Frontal cortex (tissue), 4 donors: ENCODE data around the gene ABITRAM. TPM values are rescaled to one million over a fixed set of nuclear protein-coding genes. Genes with fewer than 3 reads are reported as not detected.
"Not testable (repeated sequence)": the region's sequence is repeated elsewhere in the genome, so short reads cannot be mapped to it uniquely, and the experiment has no call there.

ENCODE experiments used
- DNase-seq, 2 donors: peaks; one replicate each; pipeline ENCODE4 v3.0.0; 2012; ENCODE audit warnings: low spot score in 2 of 2
- FAIRE-seq: peaks from 2 replicates; lab custom pipeline; 2012; peaks lifted over from hg19 to GRCh38; lab: Jason Lieb, UNC
- total RNA-seq: library from RNA; depleted of rRNA; stranded (reverse); fragments of >200 nt; gene quantifications from one replicate; pipeline ENCODE4 v1.2.3, GENCODE V29; 2014
- donor health status: control.
- donor health status: control.
- donor health status: control.

ABITRAM gene
- 6.5 TPM for total RNA-seq

GRCh38 chr9:108934323-108934893, at the start of gene ABITRAM:
ABITRAM (plus strand) TSS chr9:108934400; CDS start chr9:108934487, 87 bp downstream.
- DNase-seq (peak; percentile 83 to 84), FAIRE-seq (no peak)

- FAIRE-seq, result no peak
- no peak for DNase-seq
Observed at GRCh38 chr9:108884701-108885100, 49.5 kb upstream of the ABITRAM start.

GRCh38 chr9:108885643-108886348, 48.4 kb upstream of the ABITRAM start:
- DNase-seq (no peak), FAIRE-seq (no peak)

- DNase-seq, FAIRE-seq: not testable (repeated sequence)
Observed at GRCh38 chr9:108886594-108887271, 47.5 kb upstream of the ABITRAM start.

- DNase-seq, result peak in 1 of 2 donors; percentile 26
- FAIRE-seq, result no peak
Observed at GRCh38 chr9:108889649-108890067, 44.5 kb upstream of the ABITRAM start.

- DNase-seq, result no peak
- no peak for FAIRE-seq
Observed at GRCh38 chr9:108894225-108894997, 39.8 kb upstream of the ABITRAM start.

GRCh38 chr9:108897324-108898096, 36.7 kb upstream of the ABITRAM start:
- no peak for DNase-seq
- FAIRE-seq, result no peak

GRCh38 chr9:108899023-108899695, 35.0 kb upstream of the ABITRAM start:
- FAIRE-seq, DNase-seq: not testable (repeated sequence)

- no peak for DNase-seq
- no peak for FAIRE-seq
Observed at GRCh38 chr9:108900176-108900575, 34.0 kb upstream of the ABITRAM start.

- FAIRE-seq (no peak), DNase-seq (no peak)
Observed at GRCh38 chr9:108903420-108904103, 30.6 kb upstream of the ABITRAM start.

- DNase-seq (no peak), FAIRE-seq (no peak)
Observed at GRCh38 chr9:108904161-108904560, 30.0 kb upstream of the ABITRAM start.

- DNase-seq, result no peak
- FAIRE-seq, result no peak
Observed at GRCh38 chr9:108905494-108905893, 28.7 kb upstream of the ABITRAM start.

- no peak for DNase-seq
- FAIRE-seq, result no peak
Observed at GRCh38 chr9:108910402-108910801, 23.8 kb upstream of the ABITRAM start.

- no peak for DNase-seq
- FAIRE-seq, result no peak
Observed at GRCh38 chr9:108910914-108911313, 23.3 kb upstream of the ABITRAM start.

- FAIRE-seq (no peak), DNase-seq (no peak)
Observed at GRCh38 chr9:108911820-108912219, 22.4 kb upstream of the ABITRAM start.

- DNase-seq, result no peak
- no peak for FAIRE-seq
Observed at GRCh38 chr9:108913391-108913790, 20.8 kb upstream of the ABITRAM start.

- FAIRE-seq, result no peak
Observed at GRCh38 chr9:108919517-108919916, 14.7 kb upstream of the ABITRAM start.

GRCh38 chr9:108920401-108920800, 13.8 kb upstream of the ABITRAM start:
- DNase-seq, FAIRE-seq: not testable (repeated sequence)

More at GRCh38 chr9:108919517-108919916, 14.7 kb upstream of the ABITRAM start:
- DNase-seq, result no peak
